Naive B cell (primary cell): ENCODE measurements around the gene SPATA46. TPM values are rescaled to one million over a fixed set of nuclear protein-coding genes. Genes with fewer than 3 reads are reported as not detected.

Experiments used
- ATAC-seq, 2 donors: fragments of 150-1000 bp; cut with Tn5 transposase; 2 replicates each; pipeline ENCODE4 v1.10.0; 2021; ENCODE audit warnings: low read depth in 2 of 2, mild to moderate bottlenecking in 2 of 2, moderate library complexity in 2 of 2
- DNase-seq: peaks from one replicate; pipeline ENCODE4 v3.0.0; 2022
- H3K27ac Mint-ChIP-seq, 6 donors: one replicate each; pipeline ENCODE4 v1.8.0; 2020 to 2022; ENCODE audit warnings: mild to moderate bottlenecking in 6 of 6, mixed read lengths in 6 of 6, moderate library complexity in 5 of 6, inconsistent platforms in 2 of 6
- H3K27me3 Mint-ChIP-seq, 3 donors: one replicate each; pipeline ENCODE4 v1.8.0; 2021 to 2022; ENCODE audit warnings: mixed read lengths in 3 of 3, mild to moderate bottlenecking in 1 of 3
- H3K36me3 Mint-ChIP-seq, 2 donors: one replicate each; pipeline ENCODE4 v1.8.0; 2020 to 2022; ENCODE audit warnings: mixed read lengths in 2 of 2, inconsistent platforms in 1 of 2, mild to moderate bottlenecking in 1 of 2
- H3K4me1 Mint-ChIP-seq, 3 donors: one replicate each; pipeline ENCODE4 v1.8.0; 2020 to 2022; ENCODE audit warnings: mixed read lengths in 3 of 3, inconsistent platforms in 1 of 3, mild to moderate bottlenecking in 1 of 3, moderate library complexity in 1 of 3
- H3K4me3 Mint-ChIP-seq, 8 donors: one replicate each; pipeline ENCODE4 v1.8.0; 2020 to 2022; ENCODE audit warnings: mild to moderate bottlenecking in 8 of 8, mixed read lengths in 8 of 8, moderate library complexity in 8 of 8, inconsistent platforms in 2 of 8
- H3K9me3 Mint-ChIP-seq, 7 donors: one replicate each; pipeline ENCODE4 v1.8.0; 2020 to 2022; ENCODE audit warnings: mixed read lengths in 7 of 7, mild to moderate bottlenecking in 5 of 7, inconsistent platforms in 2 of 7, moderate library complexity in 1 of 7
- polyA plus RNA-seq, 6 donors: library from polyadenylated mRNA; unstranded; fragments of 300-500 nt; fragmentation: Illumina TruSeq; gene quantifications; one replicate each; pipeline ENCODE4 v1.2.3, GENCODE V29; 2021; ENCODE audit warnings: low read depth in 6 of 6

SPATA46 gene
- polyA plus RNA-seq, 6 donors from 2014 or later: not detected

GRCh38 chr1:162404550-162405160, 28.0 kb upstream of the SPATA46 start:
- Mint-ChIP-seq H3K27ac (no peak overlapping the region), H3K27me3 (peaks cover 12 to 18% (median 12%) of the 10 kb centered on the region in 3 donors), H3K9me3 (no peaks in the 10 kb centered on the region), H3K36me3 (no peaks in the 10 kb centered on the region), H3K4me1 (no peaks in the 10 kb centered on the region), H3K4me3 (no peak overlapping the region)
- DNase-seq: no peak
- no peak for ATAC-seq

- Mint-ChIP-seq H3K27ac (no peak overlapping the region), H3K9me3 (no peaks in the 10 kb centered on the region), H3K4me1 (no peaks in the 10 kb centered on the region), H3K4me3 (no peak overlapping the region), H3K27me3 (peaks cover 36 to 46% (median 45%) of the 10 kb centered on the region in 3 donors), H3K36me3 (no peaks in the 10 kb centered on the region)
- ATAC-seq: no peak
- DNase-seq: no peak
Measured at GRCh38 chr1:162400790-162401355, 24.2 kb upstream of the SPATA46 start.

- H3K9me3 Mint-ChIP-seq: no peaks in the 10 kb centered on the region
- no peak for DNase-seq
- H3K4me3 Mint-ChIP-seq: no peak overlapping the region
- H3K4me1 Mint-ChIP-seq: no peaks in the 10 kb centered on the region
- no peak for ATAC-seq
- no peak overlapping the region for H3K27ac Mint-ChIP-seq
- H3K27me3 Mint-ChIP-seq: peaks cover 37 to 48% (median 47%) of the 10 kb centered on the region in 3 donors
- no peaks in the 10 kb centered on the region for H3K36me3 Mint-ChIP-seq
Measured at GRCh38 chr1:162398999-162399580, 22.4 kb upstream of the SPATA46 start.

GRCh38 chr1:162397943-162398560, 21.4 kb upstream of the SPATA46 start:
- ATAC-seq (no peak), DNase-seq (no peak)
- Mint-ChIP-seq H3K36me3 (no peaks in the 10 kb centered on the region), H3K27ac (no peak overlapping the region), H3K27me3 (peaks cover 32 to 48% (median 47%) of the 10 kb centered on the region in 3 donors), H3K4me3 (no peak overlapping the region), H3K9me3 (no peaks in the 10 kb centered on the region), H3K4me1 (no peaks in the 10 kb centered on the region)

GRCh38 chr1:162397039-162397448, 20.4 kb upstream of the SPATA46 start:
- H3K4me1 Mint-ChIP-seq: peaks cover 0 to 2% (median 1%) of the 10 kb centered on the region in 3 donors

GRCh38 chr1:162396201-162396906, 19.7 kb upstream of the SPATA46 start:
- H3K27me3 Mint-ChIP-seq: peaks cover 34 to 40% (median 37%) of the 10 kb centered on the region in 3 donors
- peaks cover 0 to 7% (median 4%) of the 10 kb centered on the region in 3 donors for H3K4me1 Mint-ChIP-seq
- no peak overlapping the region for H3K27ac Mint-ChIP-seq
- H3K4me3 Mint-ChIP-seq: peak overlapping the region in 1 of 8 donors; percentile 24
- H3K36me3 Mint-ChIP-seq: no peaks in the 10 kb centered on the region
- DNase-seq (no peak), ATAC-seq (no peak)
- no peaks in the 10 kb centered on the region for H3K9me3 Mint-ChIP-seq

More at GRCh38 chr1:162397039-162397448, 20.4 kb upstream of the SPATA46 start:
- Mint-ChIP-seq H3K27me3 (peaks cover 31 to 41% (median 39%) of the 10 kb centered on the region in 3 donors), H3K27ac (no peak overlapping the region), H3K9me3 (no peaks in the 10 kb centered on the region), H3K4me3 (no peak overlapping the region), H3K36me3 (no peaks in the 10 kb centered on the region)
- no peak for ATAC-seq
- no peak for DNase-seq

- Mint-ChIP-seq H3K27me3 (peaks cover 12 to 32% (median 24%) of the 10 kb centered on the region in 3 donors), H3K4me1 (peaks cover 8 to 19% (median 10%) of the 10 kb centered on the region in 3 donors), H3K36me3 (no peaks in the 10 kb centered on the region), H3K27ac (no peak overlapping the region), H3K9me3 (no peaks in the 10 kb centered on the region), H3K4me3 (no peak overlapping the region)
- no peak for DNase-seq
- no peak for ATAC-seq
Measured at GRCh38 chr1:162391790-162392563, 15.3 kb upstream of the SPATA46 start.

GRCh38 chr1:162390396-162391185, 13.9 kb upstream of the SPATA46 start:
- no peak for DNase-seq
- peaks cover 8 to 19% (median 10%) of the 10 kb centered on the region in 3 donors for H3K4me1 Mint-ChIP-seq
- no peak overlapping the region for H3K4me3 Mint-ChIP-seq
- H3K9me3 Mint-ChIP-seq: no peaks in the 10 kb centered on the region
- ATAC-seq: no peak
- H3K27me3 Mint-ChIP-seq: peaks cover 0 to 18% (median 17%) of the 10 kb centered on the region in 3 donors
- H3K27ac Mint-ChIP-seq: peak overlapping the region in 1 of 6 donors; percentile 2
- no peaks in the 10 kb centered on the region for H3K36me3 Mint-ChIP-seq

- ATAC-seq (no peak), DNase-seq (no peak)
- Mint-ChIP-seq H3K27me3 (peaks cover 0 to 18% (median 17%) of the 10 kb centered on the region in 3 donors), H3K27ac (no peak overlapping the region), H3K9me3 (no peaks in the 10 kb centered on the region), H3K4me1 (peaks cover 8 to 19% (median 10%) of the 10 kb centered on the region in 3 donors), H3K4me3 (no peak overlapping the region), H3K36me3 (no peaks in the 10 kb centered on the region)
Measured at GRCh38 chr1:162389971-162390370, 13.3 kb upstream of the SPATA46 start.

- no peaks in the 10 kb centered on the region for H3K36me3 Mint-ChIP-seq
- no peak overlapping the region for H3K4me3 Mint-ChIP-seq
- peaks cover 0 to 18% (median 17%) of the 10 kb centered on the region in 3 donors for H3K27me3 Mint-ChIP-seq
- DNase-seq (no peak), ATAC-seq (no peak)
- no peaks in the 10 kb centered on the region for H3K9me3 Mint-ChIP-seq
- peak overlapping the region in 2 of 6 donors; percentile 1 to 34 for H3K27ac Mint-ChIP-seq
- H3K4me1 Mint-ChIP-seq: peaks cover 8 to 19% (median 10%) of the 10 kb centered on the region in 3 donors
Measured at GRCh38 chr1:162389021-162389818, 12.6 kb upstream of the SPATA46 start.

GRCh38 chr1:162388615-162389014, 12.0 kb upstream of the SPATA46 start:
- peak overlapping the region in 1 of 8 donors; percentile 38 for H3K4me3 Mint-ChIP-seq
- ATAC-seq (no peak), DNase-seq (no peak)
- H3K4me1 Mint-ChIP-seq: peaks cover 8 to 19% (median 10%) of the 10 kb centered on the region in 3 donors
- H3K27ac Mint-ChIP-seq: no peak overlapping the region
- H3K27me3 Mint-ChIP-seq: peaks cover 0 to 18% (median 17%) of the 10 kb centered on the region in 3 donors
- no peaks in the 10 kb centered on the region for H3K9me3 Mint-ChIP-seq
- H3K36me3 Mint-ChIP-seq: no peaks in the 10 kb centered on the region
